GM12878 (cell line): ENCODE data around the gene NFE2L1. TPM values are rescaled to one million over a fixed set of nuclear protein-coding genes. Genes with fewer than 3 reads are reported as not detected.

Experiments
- ATF2 ChIP-seq: IDR thresholded peaks from 2 replicates; pipeline ENCODE4 v1.6.1; 2012; ENCODE audit warnings: low read length, inconsistent platforms
- BCL11A ChIP-seq: IDR thresholded peaks from 2 replicates; pipeline ENCODE4 v1.6.1; 2011; ENCODE audit warnings: low read depth, low read length
- BHLHE40 ChIP-seq, 2 experiments: fragments of 450-650 bp in 1 of 2; IDR thresholded peaks; 2 replicates each; pipeline ENCODE4 v1.6.1; 2011 to 2017; ENCODE audit warnings: low read depth in 2 of 2, borderline replicate concordance in 1 of 2, improper control_type of control experiment in 1 of 2, low read length in 1 of 2, mild to moderate bottlenecking in 1 of 2
- CEBPZ ChIP-seq: fragments of 150-350 bp; IDR thresholded peaks from 2 replicates; pipeline ENCODE4 v1.6.1; 2016; ENCODE audit warnings: low read depth, low read length
- CREB1 ChIP-seq: IDR thresholded peaks from 2 replicates; pipeline ENCODE4 v1.6.1; 2012; ENCODE audit warnings: low read depth, mild to moderate bottlenecking, inconsistent platforms
- EED ChIP-seq: sonication (generic); IDR thresholded peaks from 2 replicates; pipeline ENCODE4 v1.6.1; 2016; ENCODE audit warnings: antibody characterized with exemption, low read depth
- FOXM1 ChIP-seq: IDR thresholded peaks from 2 replicates; pipeline ENCODE4 v1.6.1; 2012; ENCODE audit warnings: low read depth, mild to moderate bottlenecking, inconsistent platforms, low read length, moderate library complexity
- LARP7 ChIP-seq: fragments of 450-650 bp; IDR thresholded peaks from 2 replicates; pipeline ENCODE4 v1.6.1; 2017; ENCODE audit warnings: mild to moderate bottlenecking
- MAX ChIP-seq: IDR thresholded peaks from 2 replicates; pipeline ENCODE4 v1.6.1; 2012; ENCODE audit warnings: low read depth, low read length, improper control_type of control experiment
- MYC ChIP-seq: IDR thresholded peaks from 2 replicates; pipeline ENCODE4 v1.6.1; 2011; ENCODE audit warnings: mild to moderate bottlenecking, low read length, moderate library complexity, inconsistent platforms; ENCODE audit not compliant: insufficient read depth, insufficient replicate concordance, insufficient read length, severe bottlenecking
- NBN ChIP-seq: fragments of 450-650 bp; IDR thresholded peaks from 2 replicates; pipeline ENCODE4 v1.6.1; 2016
- NR2C1 ChIP-seq: fragments of 450-650 bp; IDR thresholded peaks from 2 replicates; pipeline ENCODE4 v1.6.1; 2017; ENCODE audit warnings: antibody characterized with exemption, mild to moderate bottlenecking, moderate library complexity
- POLR2A ChIP-seq: IDR thresholded peaks from 2 replicates; pipeline ENCODE4 v1.6.1; 2011; ENCODE audit warnings: low read depth, mild to moderate bottlenecking, low read length
- RFX5 ChIP-seq: IDR thresholded peaks from 2 replicates; pipeline ENCODE4 v1.6.1; 2011; ENCODE audit warnings: low read depth, low read length, improper control_type of control experiment
- RUNX3 ChIP-seq: IDR thresholded peaks from 2 replicates; pipeline ENCODE4 v1.6.1; 2012; ENCODE audit warnings: low read length, inconsistent platforms
- SMARCA5 ChIP-seq: fragments of 450-650 bp; IDR thresholded peaks from 2 replicates; pipeline ENCODE4 v1.6.1; 2017; ENCODE audit warnings: mild to moderate bottlenecking
- TAF1 ChIP-seq: IDR thresholded peaks from 2 replicates; pipeline ENCODE4 v1.6.1; 2011; ENCODE audit warnings: mild to moderate bottlenecking, low read depth, low read length, borderline replicate concordance
- TCF3 ChIP-seq: IDR thresholded peaks from 2 replicates; pipeline ENCODE4 v1.6.1; 2012; ENCODE audit warnings: low read depth, mild to moderate bottlenecking, low read length, borderline replicate concordance; ENCODE audit not compliant: insufficient read depth
- USF1 ChIP-seq: IDR thresholded peaks from 2 replicates; pipeline ENCODE4 v1.6.1; 2011; ENCODE audit warnings: borderline replicate concordance, low read depth, mild to moderate bottlenecking, moderate library complexity, mixed read lengths, low read length; ENCODE audit not compliant: insufficient read depth; ENCODE audit errors: extremely low read length
- YY1 ChIP-seq: IDR thresholded peaks from 2 replicates; pipeline ENCODE4 v1.6.1; 2011; ENCODE audit warnings: low read depth, mild to moderate bottlenecking, low read length
- ZNF687 ChIP-seq: fragments of 450-650 bp; IDR thresholded peaks from 2 replicates; pipeline ENCODE4 v1.6.1; 2017; ENCODE audit warnings: mild to moderate bottlenecking, moderate library complexity
- polyA plus RNA-seq, 11 experiments: library from polyadenylated mRNA; depleted of rRNA in 4 of 11; unstranded in 6 of 11; stranded (reverse) in 5 of 11; fragments of >200 nt; fragmentation: Nextera tagmentation in 4 of 11; fragmentation: Illumina TruSeq in 1 of 11; extraction: Ambion mirVana in 4 of 11; extraction: Trizol in 1 of 11; gene quantifications; 1 replicate in 1 of 11; 2 replicates in 10 of 11; pipeline versions ENCODE4 v1.2.1 to v1.2.3, GENCODE V29; 2011 to 2016; ENCODE audit warnings: inconsistent platforms in 2 of 11, missing spikeins in 2 of 11, low read depth in 1 of 11
- total RNA-seq, 4 experiments: library from RNA; depleted of rRNA in 3 of 4; stranded (reverse); fragments of >200 nt in 3 of 4; fragmentation: Illumina TruSeq in 1 of 4; extraction: Trizol in 1 of 4; gene quantifications; 2 replicates each; pipeline versions ENCODE4 v1.2.1 to v1.2.3, GENCODE V29; 2013 to 2021

Gene NFE2L1
- total and polyA plus RNA-seq, 10 of the 15 experiments (the other 5 are each of a cell fraction or from before 2014, with no cell fraction given) = 3.8 to 104 (median 26.4) TPM

- TF ChIP-seq CEBPZ = no peak
- TF ChIP-seq MAX = peak; percentile 33; the same call in 1 of the 2 replicates
- TF ChIP-seq BHLHE40 (IDR thresholded peaks at IDR 0.05; ENCODE audit: borderline replicate concordance in 1 of 2, low read depth in 2 of 2, low read length in 1 of 2) = peak in 1 of 2 experiments; percentile 56; a peak in 1 of 4 replicates
- TF ChIP-seq TAF1 = peak; percentile 38; the same call in 1 of the 2 replicates
- peak; percentile 97 for TF ChIP-seq LARP7
- no peak for TF ChIP-seq FOXM1
- no peak for TF ChIP-seq ATF2
- TF ChIP-seq CREB1 = 0 out of 2 replicates have a peak, but pooled peaks have one; percentile 33
- TF ChIP-seq NR2C1 = peak; percentile 86
- TF ChIP-seq NBN = peak; percentile 70
- TF ChIP-seq RUNX3 = peak; percentile 60
- TF ChIP-seq POLR2A = peak; percentile 74
- TF ChIP-seq EED = 0 out of 2 replicates have a peak, but pooled peaks have one; percentile 21
- TF ChIP-seq RFX5 = no peak
- TF ChIP-seq ZNF687 = peak; percentile 50; the same call in 1 of the 2 replicates
- TF ChIP-seq BCL11A = 0 out of 2 replicates have a peak, but pooled peaks have one; percentile 1
- 0 out of 2 replicates have a peak, but pooled peaks have one; percentile 7 for TF ChIP-seq TCF3
- TF ChIP-seq SMARCA5 = peak; percentile 99
- no peak for TF ChIP-seq MYC
- TF ChIP-seq USF1 = peak; percentile 52
- TF ChIP-seq YY1 = peak; percentile 63
Observed at GRCh38 chr17:48101012-48101720, 53.0 kb downstream of the NFE2L1 start, which contains the start of gene CBX1 (continued).
